ENCODE measurements around the gene FMO3. TPM values are rescaled to one million over a fixed set of nuclear protein-coding genes. Genes with fewer than 3 reads are reported as not detected.

The FMO3 gene
- total RNA-seq, 1 experiment from 2014 or later: not detected

DNA sequence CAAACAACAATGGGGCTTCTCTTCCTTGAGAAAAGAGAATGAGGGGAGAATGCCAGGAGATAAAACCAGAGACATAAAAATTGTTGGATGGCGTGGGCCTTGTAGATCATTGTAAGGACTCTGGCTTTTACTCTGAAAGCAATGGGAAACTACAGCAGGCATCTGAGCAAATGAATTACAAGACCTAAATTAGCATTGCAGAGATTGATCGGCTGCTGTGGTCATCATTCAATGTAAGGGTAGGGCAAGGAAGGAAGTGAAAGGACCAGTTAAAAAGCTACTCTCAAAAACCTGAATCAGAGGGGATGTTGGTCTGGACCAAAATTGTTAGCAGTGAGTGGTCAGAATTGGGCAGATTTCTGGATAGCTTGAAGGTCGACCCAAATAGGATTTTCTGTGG is 21.4 kb downstream of the FMO3 start:
- no peak for DNase-seq (ENCODE audit: low read depth)
- in situ Hi-C loops (cut with HindIII; ENCODE audit: low pct_unique_long_range_greater_than_20kb, low sequenced_read_pairs): no loop called here

DNA sequence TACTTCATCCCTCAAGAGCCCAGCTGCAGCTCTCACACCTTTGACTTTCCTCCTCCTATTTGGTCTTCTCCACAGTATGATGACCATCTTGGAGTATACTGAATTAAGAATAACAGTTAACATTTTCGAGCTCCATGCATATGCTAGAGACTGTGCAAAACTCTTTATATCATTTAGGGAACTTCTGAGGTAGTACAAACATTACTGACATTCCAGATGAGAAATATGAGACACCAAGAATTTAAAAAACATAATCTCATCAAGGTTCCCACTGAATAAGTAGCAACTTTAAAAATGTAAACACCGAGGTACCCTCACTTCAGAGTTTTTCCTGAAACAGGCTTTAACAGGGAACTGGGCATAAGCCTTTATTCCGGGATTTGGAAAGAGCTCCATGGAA is 22.7 kb downstream of the FMO3 start:
- no peak for DNase-seq (ENCODE audit: low read depth)
- in situ Hi-C loops (cut with HindIII; ENCODE audit: low pct_unique_long_range_greater_than_20kb, low sequenced_read_pairs): no loop called here

- in situ Hi-C loops (cut with HindIII; ENCODE audit: low pct_unique_long_range_greater_than_20kb, low sequenced_read_pairs): no loop called here
- no peak for DNase-seq (ENCODE audit: low read depth)
Measured at GRCh38 chr1:171115280-171115897, 24.7 kb downstream of the FMO3 start.

DNA sequence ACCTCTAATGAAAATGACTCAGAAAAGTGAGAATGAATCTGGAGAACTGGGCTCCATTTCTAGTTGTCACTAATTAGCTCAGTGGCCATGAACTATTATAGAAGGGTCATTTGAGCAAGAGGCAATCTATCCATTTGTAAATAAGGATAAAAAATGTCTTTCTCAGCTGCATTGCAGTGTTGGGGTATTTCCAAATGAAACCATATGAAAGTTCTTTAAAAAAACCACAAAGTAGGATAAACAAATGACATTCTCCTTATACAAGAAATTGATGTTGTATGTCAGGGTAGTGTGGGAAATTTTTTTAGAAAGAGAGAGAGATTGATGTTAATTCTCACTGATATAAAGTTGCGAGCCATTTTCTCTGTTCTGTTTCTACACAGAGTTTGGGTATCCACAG is 26.0 kb downstream of the FMO3 start:
- DNase-seq (ENCODE audit: low read depth): no peak
- in situ Hi-C loops (cut with HindIII; ENCODE audit: low pct_unique_long_range_greater_than_20kb, low sequenced_read_pairs): no loop called here

- in situ Hi-C loops (cut with HindIII; ENCODE audit: low pct_unique_long_range_greater_than_20kb, low sequenced_read_pairs): no loop called here
- no peak for DNase-seq (ENCODE audit: low read depth)
Measured at GRCh38 chr1:171117085-171117484, 26.4 kb downstream of the FMO3 start.

- in situ Hi-C loops (cut with HindIII; ENCODE audit: low pct_unique_long_range_greater_than_20kb, low sequenced_read_pairs): no loop called here
- DNase-seq (ENCODE audit: low read depth): no peak
Measured at GRCh38 chr1:171119648-171120047, 28.9 kb downstream of the FMO3 start.

DNA sequence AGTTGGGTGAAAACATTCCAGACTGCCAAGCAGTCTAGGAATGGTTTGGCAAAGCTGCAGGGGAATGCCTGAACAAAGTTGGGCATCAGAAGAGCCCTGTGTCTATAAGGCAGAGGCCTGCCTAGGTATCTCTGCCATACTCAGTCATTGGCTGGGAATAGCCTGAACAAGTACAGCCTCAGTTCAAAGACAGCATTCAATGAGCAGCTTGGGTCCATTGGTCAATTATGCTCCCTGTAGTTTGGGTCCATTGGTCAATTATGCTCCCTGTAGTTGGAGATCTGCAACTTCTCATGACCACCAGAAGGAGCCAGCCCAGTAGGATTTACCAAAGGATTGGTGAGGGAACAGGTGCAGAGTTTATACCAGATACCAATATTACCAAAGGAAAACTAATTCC is 31.6 kb downstream of the FMO3 start:
- in situ Hi-C loops (cut with HindIII; ENCODE audit: low pct_unique_long_range_greater_than_20kb, low sequenced_read_pairs): no loop called here
- no peak for DNase-seq (ENCODE audit: low read depth)

DNA sequence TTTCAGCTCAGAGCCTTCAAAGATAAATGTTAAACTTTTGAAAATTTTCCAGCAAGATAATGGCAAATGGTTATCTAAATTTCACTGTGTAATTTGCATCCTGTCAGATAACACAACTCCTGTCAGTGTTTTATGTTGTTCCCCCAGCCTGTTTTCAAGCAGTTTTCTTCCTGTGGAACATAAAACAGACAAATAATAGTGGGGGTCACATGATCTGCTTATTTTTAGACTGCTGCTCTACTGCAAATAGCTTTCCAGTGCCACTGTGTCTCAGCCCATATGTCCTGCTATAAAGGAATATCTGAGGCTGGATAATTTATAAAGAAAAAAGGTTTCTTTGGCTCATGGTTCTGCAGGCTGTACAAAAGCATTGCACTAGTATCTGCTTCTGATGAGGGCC is 32.2 kb downstream of the FMO3 start:
- no peak for DNase-seq (ENCODE audit: low read depth)
- in situ Hi-C loops (cut with HindIII; ENCODE audit: low pct_unique_long_range_greater_than_20kb, low sequenced_read_pairs): no loop called here

DNA sequence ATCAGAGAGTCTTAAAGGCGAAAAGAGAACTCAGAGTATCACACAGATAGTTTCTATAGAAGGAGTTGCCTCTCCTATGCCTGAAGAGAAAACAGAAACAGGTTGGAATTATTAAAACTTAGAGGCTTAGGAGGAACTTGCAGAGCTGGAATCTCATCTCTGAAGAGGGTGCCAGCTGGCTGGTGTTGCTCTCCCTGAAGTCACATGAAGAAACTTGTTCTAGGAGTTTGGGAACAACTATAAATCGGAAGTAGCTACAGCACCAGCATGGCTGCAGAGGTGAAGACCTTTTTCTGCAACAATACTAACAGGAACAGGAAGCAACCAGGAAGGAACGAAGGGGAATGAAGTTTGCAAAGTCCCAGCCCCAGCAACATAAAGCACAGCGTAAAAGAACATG is 35.8 kb downstream of the FMO3 start:
- no peak for DNase-seq (ENCODE audit: low read depth)
- in situ Hi-C loops (cut with HindIII; ENCODE audit: low pct_unique_long_range_greater_than_20kb, low sequenced_read_pairs): no loop called here

DNA sequence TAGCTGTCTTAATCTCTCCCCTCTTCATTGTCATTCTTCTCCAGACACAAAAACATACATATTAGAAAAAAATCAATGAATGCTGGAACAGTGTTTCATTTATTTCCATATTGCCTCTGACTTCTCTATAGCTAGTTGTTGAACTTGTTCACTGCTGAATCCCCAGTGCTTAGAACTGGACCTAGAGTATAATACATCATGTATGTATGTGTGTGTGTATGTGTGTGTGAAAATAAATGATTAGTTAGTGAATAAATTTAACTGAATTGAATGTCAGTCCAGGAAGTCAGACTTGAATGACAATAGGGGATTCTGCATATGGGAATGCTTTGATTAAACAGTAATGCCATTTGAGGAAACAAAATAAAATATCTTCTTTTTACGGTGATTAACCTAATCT is 36.4 kb downstream of the FMO3 start:
- in situ Hi-C loops (cut with HindIII; ENCODE audit: low pct_unique_long_range_greater_than_20kb, low sequenced_read_pairs): no loop called here
- DNase-seq (ENCODE audit: low read depth): no peak

- DNase-seq (ENCODE audit: low read depth): no peak
- in situ Hi-C loops (cut with HindIII; ENCODE audit: low pct_unique_long_range_greater_than_20kb, low sequenced_read_pairs): no loop called here
Measured at GRCh38 chr1:171127501-171127900, 36.8 kb downstream of the FMO3 start.

DNA sequence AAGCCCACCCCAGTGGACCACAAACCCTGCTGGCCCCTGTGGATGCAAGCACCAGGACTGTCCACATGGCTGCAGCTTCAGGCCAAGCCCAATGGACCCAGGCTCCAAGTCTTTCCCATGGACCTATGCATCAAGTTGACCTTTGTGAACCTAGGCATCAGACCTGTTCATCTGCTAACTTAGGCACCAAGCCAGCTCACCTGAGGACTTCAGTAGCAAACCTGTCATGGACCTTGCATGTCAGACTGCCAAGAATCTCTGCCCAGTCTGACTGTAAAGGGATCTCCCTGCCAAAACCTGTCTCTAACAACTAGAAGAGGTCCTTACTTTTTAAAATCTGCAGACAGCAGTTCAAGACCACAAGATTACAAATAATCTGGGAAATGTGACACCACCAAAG is 37.8 kb downstream of the FMO3 start:
- in situ Hi-C loops (cut with HindIII; ENCODE audit: low pct_unique_long_range_greater_than_20kb, low sequenced_read_pairs): no loop called here
- DNase-seq (ENCODE audit: low read depth): no peak

- DNase-seq (ENCODE audit: low read depth): no peak
- in situ Hi-C loops (cut with HindIII; ENCODE audit: low pct_unique_long_range_greater_than_20kb, low sequenced_read_pairs): no loop called here
Measured at GRCh38 chr1:171134204-171134923, 43.7 kb downstream of the FMO3 start.

DNA sequence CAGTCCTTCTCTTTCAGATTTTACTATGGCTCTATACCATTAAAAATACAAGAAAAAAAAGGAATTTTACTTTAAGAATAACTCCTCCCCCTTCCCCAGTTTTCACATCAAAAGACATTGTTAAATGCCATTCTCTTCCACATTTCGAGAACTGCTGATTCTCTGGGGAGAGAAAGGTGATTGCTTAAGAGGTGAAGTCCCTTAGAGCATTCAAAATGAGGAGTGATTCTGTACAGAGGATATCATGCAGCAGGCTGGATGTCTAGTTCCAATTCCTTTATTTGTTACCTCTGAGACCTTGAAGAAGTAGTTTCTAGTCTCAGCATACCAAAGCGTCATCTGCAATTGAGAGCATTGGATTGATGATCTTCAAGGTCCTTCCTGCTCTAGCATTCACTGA is 46.9 kb downstream of the FMO3 start:
- no peak for DNase-seq (ENCODE audit: low read depth)
- in situ Hi-C loops (cut with HindIII; ENCODE audit: low pct_unique_long_range_greater_than_20kb, low sequenced_read_pairs): no loop called here

- in situ Hi-C loops (cut with HindIII; ENCODE audit: low pct_unique_long_range_greater_than_20kb, low sequenced_read_pairs): no loop called here
- DNase-seq (ENCODE audit: low read depth): no peak
Measured at GRCh38 chr1:171138980-171139379, 48.3 kb downstream of the FMO3 start.

DNA sequence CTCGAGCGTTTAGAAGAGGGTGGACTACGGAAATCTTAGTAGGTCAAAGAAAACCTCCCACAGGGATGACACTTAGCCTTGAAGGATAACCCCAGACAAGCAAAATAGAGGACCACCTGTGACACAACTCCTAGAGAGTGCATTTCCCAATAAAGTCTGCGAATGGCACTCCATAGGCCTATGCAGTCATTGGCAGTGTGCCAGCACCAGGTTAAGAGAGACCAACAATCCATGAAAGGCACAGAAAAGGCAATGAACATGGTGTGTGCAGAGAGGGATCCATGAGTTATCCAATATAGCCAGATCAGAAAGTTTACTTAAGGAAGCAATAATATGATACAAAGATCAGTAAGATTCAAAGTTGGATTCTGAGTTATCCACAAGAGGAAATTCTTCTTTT is 49.2 kb downstream of the FMO3 start:
- in situ Hi-C loops (cut with HindIII; ENCODE audit: low pct_unique_long_range_greater_than_20kb, low sequenced_read_pairs): no loop called here

DNA sequence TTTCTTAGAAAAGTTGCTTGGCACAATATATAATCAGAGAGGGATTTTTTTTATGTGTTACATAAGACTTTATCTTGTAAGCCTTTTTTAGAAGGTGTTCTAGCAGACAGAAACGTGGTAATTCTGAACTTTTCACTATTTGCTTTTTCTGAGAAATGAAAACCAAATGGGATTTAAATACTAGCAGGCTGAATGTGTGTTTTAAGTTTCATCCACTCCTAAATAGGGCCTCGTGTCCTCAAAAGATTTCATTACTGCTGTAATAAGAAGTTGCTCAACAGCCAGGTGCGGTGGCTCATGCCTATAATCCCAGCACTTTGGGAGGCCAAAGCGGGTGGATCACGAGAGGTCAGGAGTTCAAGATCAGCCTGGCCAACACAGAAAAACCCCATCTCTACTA is 49.7 kb downstream of the FMO3 start:
- DNase-seq (ENCODE audit: low read depth): no peak
- in situ Hi-C loops (cut with HindIII; ENCODE audit: low pct_unique_long_range_greater_than_20kb, low sequenced_read_pairs): no loop called here

More for the DNA sequence above, 49.2 kb downstream of the FMO3 start:
- no peak for DNase-seq (ENCODE audit: low read depth)

DNA sequence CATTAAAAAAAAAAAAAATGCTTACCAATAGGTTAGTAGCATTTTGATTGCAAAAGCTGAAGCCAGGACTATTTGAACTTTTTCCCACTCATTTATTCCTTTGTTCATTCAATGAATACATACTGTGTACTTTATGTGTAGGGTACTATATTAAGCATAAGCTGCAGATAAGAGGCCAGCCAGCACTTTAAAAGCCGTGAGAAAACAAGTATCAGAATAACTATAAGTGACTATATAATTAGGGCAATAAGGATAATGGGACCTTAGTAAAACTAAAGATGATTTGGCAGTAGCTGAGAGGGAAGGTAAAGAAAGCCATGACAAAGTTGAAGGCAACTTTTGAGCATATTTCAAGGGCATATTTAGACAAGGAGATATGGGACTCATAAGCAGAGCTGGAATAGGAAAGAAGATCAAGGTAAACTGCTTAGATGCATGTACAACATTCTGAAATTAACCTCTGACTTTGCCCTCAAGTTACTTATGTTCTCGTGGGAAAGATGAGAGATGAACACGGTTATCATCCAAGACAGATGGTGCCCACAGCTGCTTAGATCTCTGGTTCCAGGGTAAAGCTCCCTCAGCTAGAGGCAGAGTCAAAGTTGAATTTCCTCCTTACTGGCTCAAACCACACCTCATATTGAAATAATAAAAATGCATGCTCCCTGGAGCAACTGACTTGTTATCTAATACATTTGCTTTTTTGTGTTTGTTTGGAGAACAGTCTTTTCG is 50.4 kb downstream of the FMO3 start:
- no peak for DNase-seq (ENCODE audit: low read depth)
- in situ Hi-C loops (cut with HindIII; ENCODE audit: low pct_unique_long_range_greater_than_20kb, low sequenced_read_pairs): no loop called here

DNA sequence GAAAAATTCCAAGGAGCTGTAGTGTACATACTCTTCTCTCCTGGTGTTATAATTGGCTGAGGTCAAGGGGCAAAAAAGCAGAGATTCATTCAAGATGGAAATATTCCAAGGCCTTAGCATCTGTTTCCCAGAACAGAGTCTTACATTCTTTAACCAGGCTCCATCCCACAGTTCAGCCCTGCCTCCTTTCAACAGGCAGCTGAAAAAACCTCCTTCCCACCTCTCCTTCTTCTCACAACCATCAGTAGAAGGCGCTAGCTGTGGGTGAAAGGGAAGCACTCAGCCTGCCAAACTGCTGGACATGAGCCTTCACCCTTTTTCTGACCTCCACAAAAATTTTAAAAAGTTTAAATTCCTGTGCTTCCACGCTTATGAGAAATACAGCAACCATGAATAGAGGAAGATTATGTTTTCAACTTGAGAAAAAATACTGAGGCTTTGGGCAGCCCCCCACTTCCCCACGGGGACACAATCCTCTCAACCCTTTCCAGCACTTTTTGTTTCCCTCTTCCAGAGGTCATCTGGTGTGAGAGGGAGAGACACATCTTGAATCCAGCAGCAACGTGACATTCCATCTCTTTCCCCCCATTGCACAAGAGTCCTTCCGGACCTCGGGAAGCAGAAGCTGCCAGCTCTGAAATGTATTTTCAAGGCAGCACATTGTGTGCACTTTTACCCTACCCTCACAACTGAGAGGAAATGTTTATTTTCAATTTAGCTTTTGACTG is 51.1 kb downstream of the FMO3 start:
- no peak for DNase-seq (ENCODE audit: low read depth)
- in situ Hi-C loops (cut with HindIII; ENCODE audit: low pct_unique_long_range_greater_than_20kb, low sequenced_read_pairs): no loop called here

Measured in Caki2 (cell line).